MCF 10A (cell line): ENCODE results near the gene CROCC2. TPM values are rescaled to one million over a fixed set of nuclear protein-coding genes. Genes with fewer than 3 reads are reported as not detected.

Experiments
- BruUV-seq: library from RNA; stranded (reverse); fragments of 400-500 nt; replicated peaks from 2 replicates; lab custom pipeline; 2021; lab: Mats Ljungman, UMichigan
- CTCF ChIA-PET: fragments of 300-600 bp; sonication (Branson Sonifier 250); formaldehyde crosslinking; extraction: SDS; loops from one replicate; lab custom pipeline; 2021; ENCODE audit warnings: antibody characterized with exemption, inconsistent platforms; lab: Yijun Ruan, JAX
- POLR2A ChIA-PET: fragments of 300-600, 350-650 bp; sonication (Branson Sonifier 250); formaldehyde crosslinking; extraction: SDS; loops from one replicate; lab custom pipeline; 2020; ENCODE audit warnings: antibody characterized with exemption, inconsistent platforms; lab: Yijun Ruan, JAX
- DNase-seq: peaks from one replicate; pipeline ENCODE4 v3.0.0-alpha.2; 2018; ENCODE audit not compliant: unreplicated experiment
- H3K27ac Mint-ChIP-seq: one replicate; pipeline ENCODE4 v1.8.0; 2022; ENCODE audit warnings: mild to moderate bottlenecking, low read depth, mixed read lengths; ENCODE audit not compliant: unreplicated experiment
- H3K27me3 Mint-ChIP-seq: one replicate; pipeline ENCODE4 v1.8.0; 2022; ENCODE audit warnings: mixed read lengths; ENCODE audit not compliant: insufficient read depth, unreplicated experiment
- H3K36me3 Mint-ChIP-seq: one replicate; pipeline ENCODE4 v1.8.0; 2022; ENCODE audit warnings: mild to moderate bottlenecking, moderate library complexity, mixed read lengths; ENCODE audit not compliant: insufficient read depth, unreplicated experiment
- H3K4me1 Mint-ChIP-seq: one replicate; pipeline ENCODE4 v1.8.0; 2022; ENCODE audit warnings: mixed read lengths; ENCODE audit not compliant: insufficient read depth, unreplicated experiment
- H3K4me3 Mint-ChIP-seq: one replicate; pipeline ENCODE4 v1.8.0; 2022; ENCODE audit warnings: mild to moderate bottlenecking, moderate library complexity, mixed read lengths; ENCODE audit not compliant: unreplicated experiment
- H3K9me3 Mint-ChIP-seq: one replicate; pipeline ENCODE4 v1.8.0; 2022; ENCODE audit warnings: mixed read lengths; ENCODE audit not compliant: unreplicated experiment
- intact Hi-C: fragments of 100-400 bp; cut with micrococcal nuclease; formaldehyde crosslinking; loops from 2 replicates; pipeline ENCODE4 v1.14.1; 2022
- total RNA-seq: library from RNA; stranded (reverse); gene quantifications from 2 replicates; pipeline ENCODE4 v1.2.3, GENCODE V29; 2022
- TF ChIP-seq, protein P1 (sequence below): fragments of 200-600 bp; IDR thresholded peaks from one replicate; pipeline ENCODE4 v1.8.0; 2022; ENCODE audit warnings: antibody characterized with exemption, mild to moderate bottlenecking; ENCODE audit not compliant: unreplicated experiment

Gene CROCC2
- total RNA-seq, 1 experiment from 2014 or later = not detected

DNA sequence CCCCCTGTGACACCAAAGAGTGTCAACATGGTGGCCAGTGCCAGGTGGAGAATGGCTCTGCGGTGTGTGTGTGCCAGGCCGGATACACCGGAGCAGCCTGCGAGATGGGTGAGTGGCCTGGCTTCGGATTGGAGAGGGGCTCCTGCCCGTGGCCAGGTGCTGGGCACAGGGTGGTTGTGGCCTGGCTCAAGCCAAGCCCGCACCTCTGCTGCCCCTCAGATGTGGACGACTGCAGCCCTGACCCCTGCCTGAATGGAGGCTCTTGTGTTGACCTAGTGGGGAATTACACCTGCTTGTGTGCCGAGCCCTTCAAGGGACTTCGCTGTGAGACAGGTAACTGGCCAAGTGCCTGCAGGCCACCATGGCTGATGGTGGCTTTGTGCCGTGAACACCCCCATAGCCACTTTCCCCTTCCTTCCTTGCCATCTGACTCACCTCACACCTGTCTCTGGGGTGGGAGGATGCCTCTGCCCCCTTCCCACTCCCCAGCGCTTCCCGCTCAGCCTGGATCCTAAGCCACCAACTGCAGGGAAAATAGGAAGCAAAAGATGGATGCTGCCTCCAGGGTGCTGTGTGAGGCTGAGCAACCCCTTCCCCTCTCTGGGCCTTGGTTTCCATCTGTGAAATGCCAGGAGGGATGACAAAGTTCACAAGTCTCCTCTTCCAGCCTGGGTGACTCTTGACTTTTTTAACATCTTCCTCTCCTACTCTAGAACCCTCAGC, 134.1 kb downstream of the CROCC2 start:
- no peaks in the 10 kb centered on the region for H3K27me3 Mint-ChIP-seq
- H3K36me3 Mint-ChIP-seq = no peaks in the 10 kb centered on the region
- ChIA-PET POLR2A (no interaction called here), CTCF (no interaction called here)
- BruUV-seq = no TSS peak
- H3K9me3 Mint-ChIP-seq = peaks cover 7% of the 10 kb centered on the region
- H3K4me1 Mint-ChIP-seq = no peaks in the 10 kb centered on the region
- H3K27ac Mint-ChIP-seq = no peak overlapping the region
- no peak for DNase-seq
- no peak overlapping the region for H3K4me3 Mint-ChIP-seq
- TF ChIP-seq, protein P1, sequence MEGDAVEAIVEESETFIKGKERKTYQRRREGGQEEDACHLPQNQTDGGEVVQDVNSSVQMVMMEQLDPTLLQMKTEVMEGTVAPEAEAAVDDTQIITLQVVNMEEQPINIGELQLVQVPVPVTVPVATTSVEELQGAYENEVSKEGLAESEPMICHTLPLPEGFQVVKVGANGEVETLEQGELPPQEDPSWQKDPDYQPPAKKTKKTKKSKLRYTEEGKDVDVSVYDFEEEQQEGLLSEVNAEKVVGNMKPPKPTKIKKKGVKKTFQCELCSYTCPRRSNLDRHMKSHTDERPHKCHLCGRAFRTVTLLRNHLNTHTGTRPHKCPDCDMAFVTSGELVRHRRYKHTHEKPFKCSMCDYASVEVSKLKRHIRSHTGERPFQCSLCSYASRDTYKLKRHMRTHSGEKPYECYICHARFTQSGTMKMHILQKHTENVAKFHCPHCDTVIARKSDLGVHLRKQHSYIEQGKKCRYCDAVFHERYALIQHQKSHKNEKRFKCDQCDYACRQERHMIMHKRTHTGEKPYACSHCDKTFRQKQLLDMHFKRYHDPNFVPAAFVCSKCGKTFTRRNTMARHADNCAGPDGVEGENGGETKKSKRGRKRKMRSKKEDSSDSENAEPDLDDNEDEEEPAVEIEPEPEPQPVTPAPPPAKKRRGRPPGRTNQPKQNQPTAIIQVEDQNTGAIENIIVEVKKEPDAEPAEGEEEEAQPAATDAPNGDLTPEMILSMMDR = no peak
- intact Hi-C loops = no loop called here

- ChIA-PET CTCF (no interaction called here), POLR2A (no interaction called here)
- H3K27me3 Mint-ChIP-seq = no peaks in the 10 kb centered on the region
- H3K27ac Mint-ChIP-seq = no peak overlapping the region
- TF ChIP-seq, protein P1 = no peak
- DNase-seq = no peak
- H3K36me3 Mint-ChIP-seq = no peaks in the 10 kb centered on the region
- intact Hi-C loops = no loop called here
- no TSS peak for BruUV-seq
- H3K4me3 Mint-ChIP-seq = no peak overlapping the region
- peaks cover 7% of the 10 kb centered on the region for H3K9me3 Mint-ChIP-seq
- H3K4me1 Mint-ChIP-seq = no peaks in the 10 kb centered on the region
These were observed 135.5 kb downstream of the CROCC2 start for GRCh38 chr2:241041589-241042158.

Other genes starting within 250 kb of the CROCC2 start
- not detected in 2 replicates for gene AQP12B, start 223.5 kb upstream of the CROCC2 start, total RNA-seq
- gene AQP12A, start 214.5 kb upstream of the CROCC2 start, total RNA-seq = not detected in 2 replicates
- not detected in 2 replicates for gene KIF1A, start 86.1 kb upstream of the CROCC2 start, total RNA-seq
- gene AGXT, start 37.5 kb upstream of the CROCC2 start, total RNA-seq = not detected in 2 replicates
- gene MAB21L4, start 10.2 kb upstream of the CROCC2 start, total RNA-seq = not detected in 2 replicates
- gene SNED1, start 92.3 kb downstream of the CROCC2 start, total RNA-seq = 18.0 and 22.0 TPM in 2 replicates
- 29.9 and 34.3 TPM in 2 replicates for gene MTERF4, start 196.0 kb downstream of the CROCC2 start, total RNA-seq
- 9.0 and 19.4 TPM in 2 replicates for gene PASK, start 243.1 kb downstream of the CROCC2 start, total RNA-seq
- gene PPP1R7, start 244.1 kb downstream of the CROCC2 start, total RNA-seq = 38.9 and 43.9 TPM in 2 replicates